Neuron (in vitro differentiated cells): ENCODE results near the gene AMBP.

Experiments
- H2AFZ ChIP-seq: one replicate; pipeline ENCODE4 v1.6.1; 2013; ENCODE audit warnings: low read depth, mild to moderate bottlenecking, inconsistent platforms, low read length, moderate library complexity
- H3K27me3 ChIP-seq: one replicate; pipeline ENCODE4 v1.6.1; 2013; ENCODE audit warnings: low read length; ENCODE audit not compliant: insufficient read depth
- H3K36me3 ChIP-seq: one replicate; pipeline ENCODE4 v1.6.1; 2013; ENCODE audit warnings: low read length; ENCODE audit not compliant: insufficient read depth
- H3K4me1 ChIP-seq: one replicate; pipeline ENCODE4 v1.6.1; 2013; ENCODE audit warnings: low read length; ENCODE audit not compliant: insufficient read depth
- H3K4me3 ChIP-seq: 2 replicates; pipeline ENCODE4 v1.5.1; 2013; ENCODE audit warnings: mild to moderate bottlenecking, low read length, moderate library complexity
- H3K9me3 ChIP-seq: one replicate; pipeline ENCODE4 v1.6.1; 2013; ENCODE audit warnings: low read length

The AMBP gene

GRCh38 chr9:114055061-114055460 lies 23.0 kb downstream of the AMBP start:
- H2AFZ ChIP-seq = no peak overlapping the region

GRCh38 chr9:114054191-114054690 lies 23.9 kb downstream of the AMBP start:
- no peak overlapping the region for H2AFZ ChIP-seq
- H3K4me1 ChIP-seq = peaks cover 8% of the 10 kb centered on the region
- H3K4me3 ChIP-seq = no peak overlapping the region
- peaks cover 7% of the 10 kb centered on the region for H3K9me3 ChIP-seq
- H3K27me3 ChIP-seq = no peaks in the 10 kb centered on the region
- H3K36me3 ChIP-seq = peaks cover 49% of the 10 kb centered on the region

More at GRCh38 chr9:114055061-114055460, 23.0 kb downstream of the AMBP start:
- H3K4me3 ChIP-seq = no peak overlapping the region
- no peaks in the 10 kb centered on the region for H3K27me3 ChIP-seq
- peaks cover 8% of the 10 kb centered on the region for H3K4me1 ChIP-seq
- H3K9me3 ChIP-seq = peaks cover 3% of the 10 kb centered on the region
- peaks cover 40% of the 10 kb centered on the region for H3K36me3 ChIP-seq

GRCh38 chr9:114053246-114054005 lies 24.7 kb downstream of the AMBP start:
- peaks cover 57% of the 10 kb centered on the region for H3K36me3 ChIP-seq
- H3K27me3 ChIP-seq = no peaks in the 10 kb centered on the region
- no peak overlapping the region for H2AFZ ChIP-seq
- peaks cover 7% of the 10 kb centered on the region for H3K9me3 ChIP-seq
- peaks cover 8% of the 10 kb centered on the region for H3K4me1 ChIP-seq
- no peak overlapping the region for H3K4me3 ChIP-seq

- Histone ChIP-seq H2AFZ (no peak overlapping the region), H3K36me3 (peaks cover 71% of the 10 kb centered on the region), H3K27me3 (no peaks in the 10 kb centered on the region), H3K9me3 (peaks cover 7% of the 10 kb centered on the region), H3K4me1 (peaks cover 8% of the 10 kb centered on the region), H3K4me3 (no peak overlapping the region)
Observed at GRCh38 chr9:114051706-114052105, 26.4 kb downstream of the AMBP start.

GRCh38 chr9:114051281-114051680 lies 26.8 kb downstream of the AMBP start:
- no peaks in the 10 kb centered on the region for H3K27me3 ChIP-seq
- peaks cover 7% of the 10 kb centered on the region for H3K9me3 ChIP-seq
- peaks cover 76% of the 10 kb centered on the region for H3K36me3 ChIP-seq
- peaks cover 8% of the 10 kb centered on the region for H3K4me1 ChIP-seq
- no peak overlapping the region for H3K4me3 ChIP-seq
- H2AFZ ChIP-seq = no peak overlapping the region

GRCh38 chr9:114050646-114051045 lies 27.5 kb downstream of the AMBP start:
- H3K4me3 ChIP-seq = no peak overlapping the region
- peaks cover 78% of the 10 kb centered on the region for H3K36me3 ChIP-seq
- no peaks in the 10 kb centered on the region for H3K27me3 ChIP-seq
- no peak overlapping the region for H2AFZ ChIP-seq
- H3K9me3 ChIP-seq = peaks cover 7% of the 10 kb centered on the region
- H3K4me1 ChIP-seq = peaks cover 8% of the 10 kb centered on the region

GRCh38 chr9:114050226-114050568 lies 27.9 kb downstream of the AMBP start:
- H3K4me1 ChIP-seq = peaks cover 8% of the 10 kb centered on the region

GRCh38 chr9:114049441-114050225 lies 28.5 kb downstream of the AMBP start:
- Histone ChIP-seq H2AFZ (no peak overlapping the region), H3K4me1 (peaks cover 8% of the 10 kb centered on the region), H3K27me3 (no peaks in the 10 kb centered on the region), H3K4me3 (no peak overlapping the region), H3K36me3 (peaks cover 78% of the 10 kb centered on the region), H3K9me3 (peaks cover 7% of the 10 kb centered on the region)

More at GRCh38 chr9:114050226-114050568, 27.9 kb downstream of the AMBP start:
- no peaks in the 10 kb centered on the region for H3K27me3 ChIP-seq
- H2AFZ ChIP-seq = no peak overlapping the region
- H3K9me3 ChIP-seq = peaks cover 7% of the 10 kb centered on the region
- H3K36me3 ChIP-seq = peaks cover 78% of the 10 kb centered on the region
- no peak overlapping the region for H3K4me3 ChIP-seq

GRCh38 chr9:114048533-114049415 lies 29.3 kb downstream of the AMBP start:
- peaks cover 7% of the 10 kb centered on the region for H3K9me3 ChIP-seq
- H3K36me3 ChIP-seq = peaks cover 74% of the 10 kb centered on the region
- no peaks in the 10 kb centered on the region for H3K27me3 ChIP-seq
- H3K4me1 ChIP-seq = no peaks in the 10 kb centered on the region
- no peak overlapping the region for H2AFZ ChIP-seq
- no peak overlapping the region for H3K4me3 ChIP-seq

- peaks cover 4% of the 10 kb centered on the region for H3K9me3 ChIP-seq
- H3K36me3 ChIP-seq = peaks cover 66% of the 10 kb centered on the region
- no peaks in the 10 kb centered on the region for H3K4me1 ChIP-seq
- no peaks in the 10 kb centered on the region for H3K27me3 ChIP-seq
- no peak overlapping the region for H3K4me3 ChIP-seq
- no peak overlapping the region for H2AFZ ChIP-seq
Observed at GRCh38 chr9:114047717-114048116, 30.4 kb downstream of the AMBP start.

- no peaks in the 10 kb centered on the region for H3K4me1 ChIP-seq
- H3K36me3 ChIP-seq = peaks cover 58% of the 10 kb centered on the region
- H3K9me3 ChIP-seq = peaks cover 4% of the 10 kb centered on the region
- no peak overlapping the region for H2AFZ ChIP-seq
- no peaks in the 10 kb centered on the region for H3K27me3 ChIP-seq
- H3K4me3 ChIP-seq = no peak overlapping the region
Observed at GRCh38 chr9:114046875-114047274, 31.2 kb downstream of the AMBP start.

GRCh38 chr9:114046237-114046755 lies 31.8 kb downstream of the AMBP start:
- no peak overlapping the region for H3K4me3 ChIP-seq
- no peaks in the 10 kb centered on the region for H3K27me3 ChIP-seq
- peaks cover 52% of the 10 kb centered on the region for H3K36me3 ChIP-seq
- H3K9me3 ChIP-seq = peaks cover 4% of the 10 kb centered on the region
- no peak overlapping the region for H2AFZ ChIP-seq
- H3K4me1 ChIP-seq = no peaks in the 10 kb centered on the region
